ENCODE measurements around the gene HELB.

HELB gene

GRCh38 chr12:66304296-66304900, 2.1 kb downstream of the HELB start:
- no peak for DNase-seq

- DNase-seq, result no peak
These were observed 7.3 kb downstream of the HELB start for GRCh38 chr12:66309606-66310005.

GRCh38 chr12:66312189-66312588, 9.9 kb downstream of the HELB start:
- DNase-seq, result no peak

- DNase-seq, result no peak
These were observed 12.0 kb downstream of the HELB start for GRCh38 chr12:66314278-66314677.

- DNase-seq, result no peak
These were observed 17.1 kb downstream of the HELB start for GRCh38 chr12:66319266-66319954.

- DNase-seq, result no peak
These were observed 18.7 kb downstream of the HELB start for GRCh38 chr12:66320996-66321395.

GRCh38 chr12:66321435-66321834, 19.1 kb downstream of the HELB start:
- DNase-seq, result no peak

- no peak for DNase-seq
These were observed 20.7 kb downstream of the HELB start for GRCh38 chr12:66323017-66323416.

- DNase-seq, result no peak
These were observed 27.6 kb downstream of the HELB start for GRCh38 chr12:66329941-66330340.

- DNase-seq, result no peak
These were observed 28.7 kb downstream of the HELB start for GRCh38 chr12:66331016-66331415.

GRCh38 chr12:66331814-66332213, 29.5 kb downstream of the HELB start:
- no peak for DNase-seq

GRCh38 chr12:66335746-66336145, 33.5 kb downstream of the HELB start:
- DNase-seq, result no peak

GRCh38 chr12:66337381-66338010, 35.2 kb downstream of the HELB start:
- no peak for DNase-seq

GRCh38 chr12:66340131-66340530, 37.8 kb downstream of the HELB start:
- no peak for DNase-seq

GRCh38 chr12:66341126-66341525, 38.8 kb downstream of the HELB start:
- no peak for DNase-seq

- no peak for DNase-seq
These were observed 42.9 kb downstream of the HELB start for GRCh38 chr12:66345212-66345611.

- no peak for DNase-seq
These were observed 43.7 kb downstream of the HELB start for GRCh38 chr12:66345956-66346355.

- DNase-seq, result no peak
These were observed 49.0 kb downstream of the HELB start for GRCh38 chr12:66351301-66351700.

- DNase-seq, result peak; percentile 15 to 22
These were observed 49.9 kb downstream of the HELB start for GRCh38 chr12:66352197-66352596.

GRCh38 chr12:66352899-66353298, 50.6 kb downstream of the HELB start:
- no peak for DNase-seq

- no peak for DNase-seq
These were observed 52.0 kb downstream of the HELB start for GRCh38 chr12:66354291-66354690.

GRCh38 chr12:66359300-66359699, 57.0 kb downstream of the HELB start:
- no peak for DNase-seq

- DNase-seq, result no peak
These were observed 59.4 kb downstream of the HELB start for GRCh38 chr12:66361703-66362102.

GRCh38 chr12:66365718-66366490, 63.6 kb downstream of the HELB start:
- no peak for DNase-seq
